A549 (cell line): Measurements from ENCODE around the gene MUC5AC. TPM values are rescaled to one million over a fixed set of nuclear protein-coding genes. Genes with fewer than 3 reads are reported as not detected.

Experiments
- ATAC-seq, 2 experiments: fragments of 200-7000 bp in 1 of 2; fragments of >200 bp in 1 of 2; cut with Nextera tagmentation in 1 of 2; cut with Tn5 transposase in 1 of 2; 3 replicates each; pipeline versions ENCODE4 v1.8.0 to v1.9.1; 2018 to 2020; ENCODE audit warnings: mild to moderate bottlenecking in 1 of 2, moderate library complexity in 1 of 2
- CTCF ChIA-PET: fragments of 300-600 bp; sonication (Branson Sonifier 250); formaldehyde crosslinking; extraction: SDS; loops from one replicate; lab custom pipeline; 2021; ENCODE audit warnings: antibody characterized with exemption, inconsistent platforms; lab: Yijun Ruan, JAX
- POLR2A ChIA-PET: fragments of 350-600 bp; formaldehyde crosslinking; extraction: SDS; loops from one replicate; lab custom pipeline; 2021; ENCODE audit warnings: antibody characterized with exemption, inconsistent platforms; lab: Yijun Ruan, JAX
- DNase-seq, 2 experiments: peaks; one replicate each; pipeline versions ENCODE4 v3.0.0 to v3.0.0-alpha.2; 2011 to 2016; ENCODE audit warnings: low read depth in 1 of 2, low spot score in 1 of 2
- FAIRE-seq: peaks from 2 replicates; lab custom pipeline; 2011; peaks lifted over from hg19 to GRCh38; lab: Jason Lieb, UNC
- H3K27ac ChIP-seq, 2 experiments: fragments of >200 bp; sonication (Bioruptor Twin); formaldehyde crosslinking; 3 replicates each; pipeline ENCODE4 v1.5.1; 2016 to 2017
- H3K4me1 ChIP-seq: fragments of >200 bp; sonication (Bioruptor Twin); formaldehyde crosslinking; 3 replicates; pipeline ENCODE4 v1.6.1; 2016
- H3K4me2 ChIP-seq: fragments of >200 bp; sonication (Bioruptor Twin); formaldehyde crosslinking; 3 replicates; pipeline ENCODE4 v1.6.1; 2016
- H3K4me3 ChIP-seq: fragments of >200 bp; sonication (Bioruptor Twin); formaldehyde crosslinking; 3 replicates; pipeline ENCODE4 v1.5.1; 2016
- H3K9me3 ChIP-seq: fragments of >200 bp; sonication (Bioruptor Twin); formaldehyde crosslinking; 3 replicates; pipeline ENCODE4 v1.6.1; 2016
- ATOH8 ChIP-seq: fragments of 250-450 bp; sonication (Bioruptor Pico); IDR thresholded peaks from 2 replicates; pipeline ENCODE4 v1.5.0; 2020; ENCODE audit warnings: low read depth, mild to moderate bottlenecking, moderate library complexity
- BCL3 ChIP-seq: fragments of >200 bp; sonication (Bioruptor Twin); formaldehyde crosslinking; IDR thresholded peaks from 3 replicates; pipeline ENCODE4 v1.6.1; 2016
- CEBPB ChIP-seq, 2 experiments: fragments of >200 bp in 1 of 2; sonication (Bioruptor Twin) in 1 of 2; formaldehyde crosslinking in 1 of 2; IDR thresholded peaks; 2 replicates each; pipeline ENCODE4 v1.6.1; 2012 to 2016
- EHMT2 ChIP-seq: fragments of 200-600 bp; sonication (generic); IDR thresholded peaks from 2 replicates; pipeline ENCODE4 v1.6.1; 2016; ENCODE audit warnings: antibody characterized with exemption, low read depth, mild to moderate bottlenecking, moderate library complexity
- ESRRA ChIP-seq: fragments of 150-350 bp; IDR thresholded peaks from 2 replicates; pipeline ENCODE4 v1.6.1; 2014; ENCODE audit warnings: mild to moderate bottlenecking, low read length, borderline replicate concordance
- FOSB ChIP-seq: fragments of 250-450 bp; sonication (Bioruptor Pico); IDR thresholded peaks from 2 replicates; pipeline ENCODE4 v1.5.0; 2020; ENCODE audit warnings: mild to moderate bottlenecking, moderate library complexity
- GATA3 ChIP-seq: IDR thresholded peaks from 2 replicates; pipeline ENCODE4 v1.6.1; 2012; ENCODE audit warnings: borderline replicate concordance
- HES2 ChIP-seq: fragments of >200 bp; sonication (Bioruptor Twin); formaldehyde crosslinking; IDR thresholded peaks from 2 replicates; pipeline ENCODE4 v1.6.1; 2016
- HOXB13 ChIP-seq: fragments of 250-450 bp; sonication (Bioruptor Pico); IDR thresholded peaks from 2 replicates; pipeline ENCODE4 v1.5.0; 2020; ENCODE audit warnings: low read depth, mild to moderate bottlenecking, moderate library complexity
- HOXB5 ChIP-seq: fragments of 250-450 bp; sonication (Bioruptor Pico); IDR thresholded peaks from 2 replicates; pipeline ENCODE4 v1.5.0; 2020; ENCODE audit warnings: mild to moderate bottlenecking, moderate library complexity
- KDM5A ChIP-seq: fragments of 200-600 bp; sonication (generic); IDR thresholded peaks from 2 replicates; pipeline ENCODE4 v1.6.1; 2016; ENCODE audit warnings: antibody characterized with exemption, mild to moderate bottlenecking
- MAFK ChIP-seq: fragments of 450-650 bp; IDR thresholded peaks from 2 replicates; pipeline ENCODE4 v1.6.1; 2014; ENCODE audit not compliant: partially characterized antibody
- MAZ ChIP-seq: fragments of 150-350 bp; IDR thresholded peaks from 2 replicates; pipeline ENCODE4 v1.6.1; 2014; ENCODE audit warnings: antibody characterized with exemption, low read depth, low read length, borderline replicate concordance
- NFE2L2 ChIP-seq: fragments of 150-350 bp; conservative IDR thresholded peaks from 2 replicates; pipeline ENCODE4 v1.6.1; 2014; ENCODE audit warnings: low read length
- PHF8 ChIP-seq: fragments of 200-600 bp; sonication (generic); IDR thresholded peaks from 2 replicates; pipeline ENCODE4 v1.6.1; 2016; ENCODE audit warnings: low read depth, mild to moderate bottlenecking, antibody characterized with exemption, moderate library complexity, borderline replicate concordance
- RCOR1 ChIP-seq: fragments of 150-350 bp; IDR thresholded peaks from 2 replicates; pipeline ENCODE4 v1.6.1; 2014; ENCODE audit warnings: antibody characterized with exemption, low read length, low read depth
- REST ChIP-seq: fragments of 200-600 bp; sonication (generic); IDR thresholded peaks from 2 replicates; pipeline ENCODE4 v1.6.1; 2016; ENCODE audit warnings: antibody characterized with exemption, mild to moderate bottlenecking, moderate library complexity
- RNF2 ChIP-seq: fragments of 200-600 bp; sonication (generic); IDR thresholded peaks from 2 replicates; pipeline ENCODE4 v1.6.1; 2016; ENCODE audit warnings: low read depth, mild to moderate bottlenecking, antibody characterized with exemption, moderate library complexity, borderline replicate concordance
- USF2 ChIP-seq: fragments of 450-650 bp; IDR thresholded peaks from 2 replicates; pipeline ENCODE4 v1.6.1; 2014; ENCODE audit warnings: antibody characterized with exemption
- ZFP36 ChIP-seq: fragments of 450-650 bp; IDR thresholded peaks from 2 replicates; pipeline ENCODE4 v1.6.1; 2014; ENCODE audit warnings: borderline replicate concordance; ENCODE audit not compliant: partially characterized antibody
- WGBS: methylation state at CpG from one replicate; pipeline ENCODE4 v1.1.6; 2017; ENCODE audit errors: missing lambda C conversion rate; 5-methylcytosine and 5-hydroxymethylcytosine counted together
- polyA plus RNA-seq, 4 experiments: library from polyadenylated mRNA; depleted of rRNA in 3 of 4; stranded (reverse); fragments of >200 nt; fragmentation: RNase III in 1 of 4; extraction: RNeasy Plus Mini Kit Qiagen cat#74134 plus additional on column Dnase treatment in 1 of 4; gene quantifications; 2 replicates in 3 of 4; 3 replicates in 1 of 4; pipeline ENCODE4 v1.2.3, GENCODE V29; 2011 to 2017

The MUC5AC gene
- polyA plus RNA-seq, 2 of the 4 experiments (the other 2 are of a cell fraction) = 0.18 to 7.4 TPM

GRCh38 chr11:1228101-1228821, 70.5 kb downstream of the MUC5AC start:
- DNase-seq (no peak), ATAC-seq (no peak), FAIRE-seq (no peak)
- Histone ChIP-seq H3K4me1 (peaks cover 23% of the 10 kb centered on the region), H3K9me3 (no peaks in the 10 kb centered on the region), H3K4me3 (no peak overlapping the region), H3K4me2 (no peak overlapping the region), H3K27ac (peak overlapping the region in 1 of 2 experiments; percentile 15; a peak in 2 of 6 replicates)
- CTCF ChIA-PET = interaction anchor here (1.1 to 4.0 kb wide), 4 partner anchors 8 to 211 kb away, joined by 3 to 14 read pairs (median 4); no protein-coding TSS in a partner anchor
- 83% methylated on average over 9 of the region's 31 CpGs for WGBS
- no peak for TF ChIP-seq EHMT2
- POLR2A ChIA-PET = no interaction called here

- WGBS = 77% methylated on average over 14 of the region's 18 CpGs
- POLR2A ChIA-PET = no interaction called here
Measured at GRCh38 chr11:1228921-1229451, 71.2 kb downstream of the MUC5AC start.

GRCh38 chr11:1229471-1230120, 71.8 kb downstream of the MUC5AC start:
- FAIRE-seq (no peak), DNase-seq (no peak), ATAC-seq (no peak)
- ChIA-PET CTCF (interaction anchor here (1.1 to 4.0 kb wide), 4 partner anchors 9 to 118 kb away, joined by 3 to 14 read pairs (median 4); no protein-coding TSS in a partner anchor), POLR2A (no interaction called here)
- H3K27ac ChIP-seq = no peak overlapping the region
- H3K4me3 ChIP-seq = no peak overlapping the region
- H3K4me1 ChIP-seq = peaks cover 13% of the 10 kb centered on the region; the same call in 2 of the 3 replicates
- H3K9me3 ChIP-seq = no peaks in the 10 kb centered on the region
- no peak overlapping the region for H3K4me2 ChIP-seq
- 87% methylated on average over 22 of the region's 27 CpGs for WGBS
- TF ChIP-seq BCL3 = no peak
- TF ChIP-seq KDM5A = no peak
- no peak for TF ChIP-seq ESRRA
- TF ChIP-seq NFE2L2 = no peak
- no peak for TF ChIP-seq MAZ
- no peak for TF ChIP-seq HOXB5
- TF ChIP-seq ATOH8 (CRISPR knock-in tag) = no peak
- TF ChIP-seq CEBPB (IDR thresholded peaks at IDR 0.05) = no peak
- no peak for TF ChIP-seq PHF8
- TF ChIP-seq RNF2 = no peak

More at GRCh38 chr11:1228921-1229451, 71.2 kb downstream of the MUC5AC start:
- CTCF ChIA-PET = interaction anchor here (4.0 kb wide), 1 partner anchor 115 kb away, joined by 14 read pairs; no protein-coding TSS in a partner anchor
- ATAC-seq (no peak), DNase-seq (no peak), FAIRE-seq (no peak)
- Histone ChIP-seq H3K27ac (no peak overlapping the region), H3K4me1 (peaks cover 19% of the 10 kb centered on the region), H3K4me3 (no peak overlapping the region), H3K9me3 (no peaks in the 10 kb centered on the region), H3K4me2 (no peak overlapping the region)
- TF ChIP-seq HES2 (no peak), USF2 (no peak), ZFP36 (no peak), MAFK (no peak), FOSB (no peak), HOXB13 (CRISPR knock-in tag) (no peak), RNF2 (no peak), GATA3 (no peak), RCOR1 (no peak), REST (no peak)
